Motor neuron (in vitro differentiated cells): Measurements from ENCODE around the gene TMEM109. TPM values are rescaled to one million over a fixed set of nuclear protein-coding genes. Genes with fewer than 3 reads are reported as not detected.

Experiments used
- ATAC-seq, 8 experiments: fragments of 200-7000 bp; cut with Tn5 transposase; replicated peaks in 6 of 8; 2 replicates each; pipeline ENCODE4 v1.8.0; 2021; ENCODE audit warnings: mild to moderate bottlenecking in 8 of 8, moderate library complexity in 8 of 8
- H3K27ac ChIP-seq, 2 donors: fragments of 250-450 bp; sonication (Bioruptor Pico); 2 replicates each; pipeline ENCODE4 v1.9.0; 2021; ENCODE audit warnings: antibody characterized with exemption in 2 of 2, mild to moderate bottlenecking in 2 of 2, moderate library complexity in 1 of 2
- H3K4me1 ChIP-seq, 2 donors: fragments of 250-450 bp; sonication (Bioruptor Pico); replicated peaks in 1 of 2; 2 replicates each; pipeline ENCODE4 v1.6.1; 2021; ENCODE audit warnings: antibody characterized with exemption in 2 of 2, mild to moderate bottlenecking in 2 of 2, moderate library complexity in 1 of 2
- H3K4me3 ChIP-seq, 5 donors: fragments of 250-450 bp; sonication (Bioruptor Pico); 2 replicates each; pipeline ENCODE4 v1.9.0; 2021; ENCODE audit warnings: antibody characterized with exemption in 5 of 5, mild to moderate bottlenecking in 5 of 5, moderate library complexity in 4 of 5
- WGBS, 10 experiments: fragments of 450-650 bp; shearing (Covaris generic); methylation state at CpG; one replicate each; pipeline ENCODE4 v1.0.0; 2022; 5-methylcytosine and 5-hydroxymethylcytosine counted together
- in situ Hi-C, 9 experiments: fragments of 400-800 bp; cut with MboI; loops; one replicate each; pipeline ENCODE4 v1.15.0; 2021; ENCODE audit warnings: low sequenced_read_pairs in 9 of 9, low pct_unique_long_range_greater_than_20kb in 2 of 9; ENCODE audit not compliant: unreplicated experiment in 9 of 9
- total RNA-seq, 8 experiments: library from RNA; unstranded; fragments of 300-600 nt; gene quantifications; 2 replicates each; pipeline versions ENCODE4 v1.2.3 to v1.2.4, GENCODE V29; 2022

Gene TMEM109
- total RNA-seq, 8 experiments from 2014 or later = 5.1 to 72.7 (median 28.6) TPM

- in situ Hi-C loops = loop anchor here in 1 of 9 experiments (10.0 kb wide), 1 partner anchor 182 kb away; no protein-coding TSS in a partner anchor
- ATAC-seq = no peak
- WGBS, 10 experiments = 44 to 90% (median 63%) methylated on average over 1 to 5 of the region's 9 CpGs; no CpG with 5 or more reads in 3 of the 10 experiments
- Histone ChIP-seq H3K4me1 (peaks cover 21 to 34% of the 10 kb centered on the region in 2 donors), H3K4me3 (no peak overlapping the region), H3K27ac (no peak overlapping the region)
Observed at GRCh38 chr11:60942970-60943565, 29.1 kb downstream of the TMEM109 start.

- no peak for ATAC-seq
- in situ Hi-C loops = loop anchor here in 1 of 9 experiments (10.0 kb wide), 1 partner anchor 180 kb away; no protein-coding TSS in a partner anchor
- 50 to 100% (median 70%) methylated on average over 1 to 5 of the region's 11 CpGs; no CpG with 5 or more reads in 3 of the 10 experiments for WGBS, 10 experiments
- Histone ChIP-seq H3K4me3 (no peak overlapping the region), H3K27ac (no peak overlapping the region), H3K4me1 (peaks cover 25 to 35% of the 10 kb centered on the region in 2 donors)
Observed at GRCh38 chr11:60944490-60945294, 30.7 kb downstream of the TMEM109 start.

GRCh38 chr11:60945295-60945667, 31.3 kb downstream of the TMEM109 start:
- Histone ChIP-seq H3K4me1 (peaks cover 25 to 35% of the 10 kb centered on the region in 2 donors), H3K4me3 (no peak overlapping the region), H3K27ac (no peak overlapping the region)
- WGBS, 10 experiments = 60 to 100% (median 100%) methylated on average over 1 to 3 of the region's 5 CpGs; no CpG with 5 or more reads in 5 of the 10 experiments
- ATAC-seq = no peak
- in situ Hi-C loops = loop anchor here in 1 of 9 experiments (10.0 kb wide), 1 partner anchor 180 kb away; no protein-coding TSS in a partner anchor

- Histone ChIP-seq H3K4me1 (peaks cover 27 to 44% of the 10 kb centered on the region in 2 donors), H3K4me3 (no peak overlapping the region), H3K27ac (no peak overlapping the region)
- in situ Hi-C loops = loop anchor here in 1 of 9 experiments (10.0 kb wide), 1 partner anchor 178 kb away; no protein-coding TSS in a partner anchor
- WGBS, 10 experiments = 0 to 75% (median 50%) methylated on average over 1 to 10 of the region's 15 CpGs; no CpG with 5 or more reads in 2 of the 10 experiments
- ATAC-seq = peak in 6 of 8 experiments; percentile 36 to 70 (median 58)
Observed at GRCh38 chr11:60946601-60947264, 32.8 kb downstream of the TMEM109 start.

GRCh38 chr11:60947700-60948099, 33.7 kb downstream of the TMEM109 start:
- WGBS, 10 experiments = 0 to 75% (median 5%) methylated on average over 1 to 2 of the region's 2 CpGs; no CpG with 5 or more reads in 3 of the 10 experiments
- H3K27ac ChIP-seq = peak overlapping the region; percentile 8 to 20
- in situ Hi-C loops = loop anchor here in 1 of 9 experiments (10.0 kb wide), 1 partner anchor 177 kb away; no protein-coding TSS in a partner anchor
- peak in 5 of 8 experiments; percentile 36 to 66 (median 58) for ATAC-seq
- H3K4me1 ChIP-seq = peaks cover 26 to 48% of the 10 kb centered on the region in 2 donors
- no peak overlapping the region for H3K4me3 ChIP-seq

- ATAC-seq = peak in 5 of 8 experiments; percentile 66 to 75 (median 70)
- H3K4me1 ChIP-seq = peaks cover 26 to 44% of the 10 kb centered on the region in 2 donors
- H3K4me3 ChIP-seq = no peak overlapping the region
- 7 to 100% (median 52%) methylated on average over 1 to 2 of the region's 5 CpGs; no CpG with 5 or more reads in 6 of the 10 experiments for WGBS, 10 experiments
- H3K27ac ChIP-seq = peak overlapping the region in 1 of 2 donors; percentile 35
- in situ Hi-C loops = loop anchor here in 1 of 9 experiments (10.0 kb wide), 1 partner anchor 177 kb away; no protein-coding TSS in a partner anchor
Observed at GRCh38 chr11:60948250-60948649, 34.3 kb downstream of the TMEM109 start.

GRCh38 chr11:60950024-60950423, 36.1 kb downstream of the TMEM109 start:
- Histone ChIP-seq H3K4me3 (no peak overlapping the region), H3K27ac (no peak overlapping the region), H3K4me1 (peaks cover 26 to 44% of the 10 kb centered on the region in 2 donors)
- 67 to 100% (median 81%) methylated on average over 2 to 6 of the region's 6 CpGs; no CpG with 5 or more reads in 2 of the 10 experiments for WGBS, 10 experiments
- in situ Hi-C loops = no loop called here
- no peak for ATAC-seq

GRCh38 chr11:60950933-60951605, 37.1 kb downstream of the TMEM109 start:
- Histone ChIP-seq H3K4me1 (peaks cover 26 to 44% of the 10 kb centered on the region in 2 donors), H3K4me3 (no peak overlapping the region), H3K27ac (no peak overlapping the region)
- peak in 3 of 8 experiments; percentile 9 to 13 (median 12) for ATAC-seq
- WGBS, 10 experiments = 60% methylated on average over 5 to 7 of the region's 86 CpGs; no CpG with 5 or more reads in 8 of the 10 experiments
- in situ Hi-C loops = no loop called here

GRCh38 chr11:60951606-60951903, 37.6 kb downstream of the TMEM109 start:
- H3K4me3 ChIP-seq = no peak overlapping the region

GRCh38 chr11:60951904-60952741, 38.2 kb downstream of the TMEM109 start, which contains the start of gene SLC15A3:
TSS of gene SLC15A3 (minus strand) at chr11:60952176. CDS start at chr11:60951551, 625 bp downstream.
- 0 to 61% (median 22%) methylated on average over 3 to 8 of the region's 23 CpGs; no CpG with 5 or more reads in 2 of the 10 experiments for WGBS, 10 experiments
- peaks cover 17 to 34% of the 10 kb centered on the region in 2 donors for H3K4me1 ChIP-seq
- ATAC-seq = peak in 5 of 8 experiments; percentile 8 to 72 (median 58)
- in situ Hi-C loops = no loop called here
- no peak within 1 kb of the TSS for H3K4me3 ChIP-seq
- H3K27ac ChIP-seq = no peak within 1 kb of the TSS

More at GRCh38 chr11:60951606-60951903, 37.6 kb downstream of the TMEM109 start:
- peak in 3 of 8 experiments; percentile 24 to 31 (median 25) for ATAC-seq
- H3K27ac ChIP-seq = no peak overlapping the region
- in situ Hi-C loops = no loop called here
- peaks cover 21 to 39% of the 10 kb centered on the region in 2 donors for H3K4me1 ChIP-seq
- no CpG with 5 or more reads among the region's 8 CpGs for WGBS, 10 experiments

GRCh38 chr11:60952742-60953170, 38.8 kb downstream of the TMEM109 start:
- peak in 2 of 8 experiments; percentile 7 to 25 for ATAC-seq
- WGBS, 10 experiments = 0 to 83% (median 31%) methylated on average over 1 to 2 of the region's 3 CpGs; no CpG with 5 or more reads in 6 of the 10 experiments
- H3K4me1 ChIP-seq = peaks cover 11 to 27% of the 10 kb centered on the region in 2 donors
- H3K4me3 ChIP-seq = no peak overlapping the region
- in situ Hi-C loops = no loop called here
- no peak overlapping the region for H3K27ac ChIP-seq
